ENCODE measurements around the gene DOCK2.
"Not testable (repeated sequence)": the region's sequence is repeated elsewhere in the genome, so short reads cannot be mapped to it uniquely, and the experiment has no call there.

The DOCK2 gene

DNA sequence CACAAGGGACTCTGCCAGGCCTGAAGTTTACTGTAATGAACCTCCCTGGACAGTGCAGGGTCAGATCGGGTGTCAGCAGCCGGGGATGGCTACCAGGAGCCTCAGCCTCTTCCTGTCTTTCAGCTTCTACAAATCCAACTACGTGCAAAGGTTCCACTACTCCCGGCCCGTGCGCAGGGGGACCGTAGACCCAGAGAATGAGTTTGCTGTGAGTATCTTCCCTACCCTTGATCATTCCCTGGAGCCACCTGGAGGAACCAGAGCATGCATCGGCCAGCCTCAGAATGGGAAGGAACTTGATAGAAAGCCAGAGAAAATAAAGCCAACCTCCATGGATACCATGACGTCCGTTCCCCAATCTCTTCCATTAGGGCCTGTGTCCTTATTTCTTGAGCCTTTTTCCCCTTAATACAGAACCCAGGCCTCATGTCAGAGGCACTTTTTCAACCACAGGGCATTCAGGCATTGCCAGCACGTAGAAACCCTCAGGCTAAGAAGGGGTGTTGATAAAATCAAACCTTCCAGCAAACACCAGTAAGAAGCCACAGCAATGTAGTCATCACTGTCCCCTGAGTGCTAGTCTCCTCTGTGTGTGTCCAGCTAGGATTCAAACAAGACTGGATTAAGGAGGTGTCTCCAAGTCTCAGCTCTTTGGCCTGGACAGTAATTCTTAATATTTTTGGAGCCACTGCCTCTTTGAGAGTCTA lies 419.6 kb downstream of the DOCK2 start:
- DNase-seq (ENCODE audit: low spot score), result no peak

DNA sequence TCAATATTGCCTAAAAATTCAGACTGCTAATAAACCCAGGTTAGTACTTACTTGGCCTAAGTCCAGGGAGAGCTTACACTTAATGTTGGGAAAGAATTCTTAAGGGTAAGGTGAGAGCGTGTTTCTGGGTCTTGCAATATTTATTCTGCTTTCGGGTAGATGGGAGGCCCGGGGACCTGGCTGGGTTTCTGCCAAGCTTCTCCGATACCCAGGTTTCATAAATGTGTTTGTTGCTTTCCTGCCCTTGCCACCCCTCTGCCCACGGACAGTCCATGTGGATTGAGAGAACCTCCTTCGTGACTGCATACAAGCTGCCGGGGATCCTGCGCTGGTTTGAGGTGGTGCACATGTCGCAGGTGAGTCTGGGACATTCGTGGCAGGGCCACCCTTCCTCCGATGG lies 420.2 kb downstream of the DOCK2 start:
- DNase-seq (ENCODE audit: low spot score), result no peak

DNA sequence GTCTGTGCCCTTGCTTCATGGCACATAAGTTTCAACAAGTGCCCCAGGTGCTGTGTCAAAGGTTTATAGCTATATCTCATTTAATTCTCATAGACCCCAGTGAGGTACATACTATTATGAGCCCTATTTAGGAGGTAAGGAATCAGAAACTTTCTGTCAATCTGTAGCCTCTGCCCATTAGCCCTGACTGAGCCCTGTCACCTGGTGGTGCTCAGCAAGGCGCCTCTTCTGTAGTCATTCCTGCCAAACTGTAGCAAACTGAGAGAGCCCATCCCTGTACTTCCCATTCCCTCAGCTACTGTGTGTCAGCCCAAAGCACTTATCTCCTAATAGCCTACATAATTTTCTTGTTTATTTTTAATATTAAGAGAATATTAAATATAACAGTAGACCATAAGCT lies 422.1 kb downstream of the DOCK2 start:
- DNase-seq (ENCODE audit: low spot score), result no peak

DNA sequence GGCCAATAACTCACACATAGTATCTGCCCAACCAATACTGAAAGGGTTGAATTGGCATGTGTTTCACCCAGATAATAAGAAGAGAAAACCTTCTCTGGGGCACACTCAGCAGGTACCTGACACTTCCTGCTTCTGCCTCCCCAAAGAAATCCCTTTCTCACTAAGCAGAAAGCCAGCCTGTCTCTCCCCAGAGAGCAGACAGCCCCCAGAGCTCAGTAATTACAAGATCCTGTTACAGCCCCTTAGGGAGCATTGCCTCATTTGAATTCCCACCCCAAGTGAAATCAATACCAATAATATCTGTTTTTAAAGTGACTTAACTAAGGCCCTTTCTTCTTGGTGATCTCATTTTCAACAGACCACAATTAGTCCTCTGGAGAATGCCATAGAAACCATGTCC lies 430.1 kb downstream of the DOCK2 start:
- DNase-seq (ENCODE audit: low spot score), result no peak

DNA sequence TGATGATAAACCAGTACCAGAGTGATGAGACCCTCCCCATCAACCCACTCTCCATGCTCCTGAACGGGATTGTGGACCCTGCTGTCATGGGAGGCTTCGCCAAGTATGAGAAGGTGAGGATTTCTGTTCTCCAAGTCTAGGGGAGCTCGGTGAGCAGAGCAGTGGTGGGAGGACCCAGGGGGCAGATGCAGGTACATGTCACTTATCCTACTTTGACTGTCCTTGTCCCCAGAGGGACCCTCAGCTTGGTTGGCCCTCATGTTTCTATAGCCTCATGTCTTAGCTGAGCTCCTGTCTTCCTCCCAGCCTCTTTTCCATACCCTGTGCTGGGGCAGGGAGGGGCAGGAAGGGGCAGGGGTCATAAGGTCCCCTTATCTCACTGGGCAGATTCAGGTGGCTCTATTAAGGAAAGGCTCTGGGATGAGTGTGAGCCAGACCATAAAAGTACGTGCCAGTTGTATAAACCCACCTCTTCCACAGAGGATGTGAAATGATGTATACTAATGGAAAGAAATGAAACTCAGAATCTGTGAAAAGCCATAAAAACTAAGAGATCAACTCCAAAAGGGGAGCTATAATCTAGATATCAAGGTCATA lies 430.6 kb downstream of the DOCK2 start:
- DNase-seq (ENCODE audit: low spot score), result no peak

DNA sequence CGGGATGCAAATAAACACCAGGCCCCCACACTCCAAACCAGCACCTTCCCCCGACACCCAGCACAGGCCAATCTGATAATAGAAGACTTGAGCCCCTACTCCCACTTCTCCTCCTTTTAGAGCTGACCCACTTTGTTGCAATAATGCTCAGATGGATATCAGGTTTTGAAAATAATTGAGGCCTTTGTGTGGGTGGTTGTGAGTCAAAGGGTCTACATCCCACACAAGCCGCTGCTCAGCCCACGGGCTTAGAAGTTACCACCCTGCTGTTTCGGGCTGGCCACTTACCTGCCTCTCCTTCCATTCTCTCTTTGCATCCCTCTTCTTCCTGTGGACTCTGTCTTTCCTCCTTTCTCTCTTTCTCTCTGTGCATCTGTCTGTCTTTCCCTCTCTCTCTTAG lies 432.4 kb downstream of the DOCK2 start:
- no peak for DNase-seq (ENCODE audit: low spot score)

DNA sequence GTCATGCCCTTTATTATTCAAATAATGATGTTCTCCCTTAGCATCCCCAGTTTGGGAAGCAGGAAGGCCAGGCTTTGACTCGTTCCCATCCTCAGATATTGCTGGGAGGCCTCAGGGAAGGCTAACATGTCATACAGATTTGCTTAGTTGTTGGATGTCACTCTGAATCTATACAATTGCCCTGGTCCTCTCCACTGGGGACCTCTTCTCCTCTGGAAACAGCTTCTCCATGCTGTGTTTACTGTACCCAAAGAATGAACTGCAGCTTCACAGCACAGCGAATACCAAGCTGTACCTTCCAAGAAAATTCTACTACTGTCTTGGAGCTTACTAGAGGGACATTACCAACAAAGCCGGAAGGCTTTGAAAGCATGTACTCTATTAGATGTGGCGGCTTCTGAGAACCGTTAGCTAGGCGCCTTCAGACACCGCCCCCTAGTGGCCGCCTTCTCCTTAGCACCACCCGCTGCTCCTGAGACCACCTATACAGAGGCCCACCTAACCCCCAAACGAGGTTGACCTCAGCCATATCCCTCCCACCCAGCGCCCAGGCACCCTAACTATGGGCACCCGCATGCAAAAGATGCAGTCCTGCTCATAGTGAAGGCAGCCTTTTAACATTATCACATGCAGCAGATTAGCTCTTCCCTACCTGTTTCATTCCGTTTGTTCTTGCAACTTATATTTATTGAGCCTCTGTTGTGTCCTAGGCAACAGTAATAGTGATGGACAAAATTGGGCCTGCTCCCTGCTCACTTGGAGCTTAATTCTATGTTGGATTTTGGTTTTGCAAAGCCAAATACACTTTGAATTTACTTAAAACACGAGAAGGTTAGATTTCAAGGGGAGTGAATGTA lies 433.7 kb downstream of the DOCK2 start:
- DNase-seq (ENCODE audit: low spot score), result no peak

DNA sequence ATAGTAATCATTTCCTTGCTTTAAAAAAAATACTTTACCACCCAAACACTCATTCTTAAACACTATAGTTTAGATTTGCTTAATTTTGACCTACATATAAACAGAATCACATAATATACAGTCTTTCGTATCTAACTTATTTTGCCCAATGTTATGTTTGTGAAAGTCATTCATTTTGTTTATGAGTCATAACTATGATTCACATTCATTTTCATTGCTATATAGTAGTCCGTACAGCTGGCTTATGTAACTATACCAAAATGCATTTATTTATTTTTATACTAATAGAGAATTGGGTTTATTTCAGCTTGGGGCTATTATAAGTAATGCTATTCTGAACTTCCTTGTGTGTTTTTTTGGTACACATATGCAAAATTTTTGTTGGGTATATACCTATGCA lies 434.7 kb downstream of the DOCK2 start:
- no peak for DNase-seq (ENCODE audit: low spot score)

DNA sequence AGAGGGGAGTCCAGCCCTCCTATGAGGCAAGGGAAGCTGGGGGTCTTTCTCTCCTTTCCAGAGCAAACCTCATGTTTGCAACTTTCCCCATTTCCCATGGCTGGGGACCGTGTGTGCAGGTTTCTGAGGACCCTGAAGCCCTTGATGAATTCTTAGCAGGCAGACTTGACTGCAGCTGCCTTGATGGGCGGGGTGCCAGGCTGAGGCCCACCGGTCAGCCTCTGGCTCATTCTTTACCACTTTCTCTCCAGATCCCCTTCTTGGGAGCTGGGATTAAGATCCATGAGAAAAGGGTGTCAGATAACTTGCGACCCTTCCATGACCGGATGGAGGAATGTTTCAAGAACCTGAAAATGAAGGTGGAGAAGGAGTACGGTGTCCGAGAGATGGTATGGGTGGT lies 438.6 kb downstream of the DOCK2 start:
- DNase-seq (ENCODE audit: low spot score), result no peak

DNA sequence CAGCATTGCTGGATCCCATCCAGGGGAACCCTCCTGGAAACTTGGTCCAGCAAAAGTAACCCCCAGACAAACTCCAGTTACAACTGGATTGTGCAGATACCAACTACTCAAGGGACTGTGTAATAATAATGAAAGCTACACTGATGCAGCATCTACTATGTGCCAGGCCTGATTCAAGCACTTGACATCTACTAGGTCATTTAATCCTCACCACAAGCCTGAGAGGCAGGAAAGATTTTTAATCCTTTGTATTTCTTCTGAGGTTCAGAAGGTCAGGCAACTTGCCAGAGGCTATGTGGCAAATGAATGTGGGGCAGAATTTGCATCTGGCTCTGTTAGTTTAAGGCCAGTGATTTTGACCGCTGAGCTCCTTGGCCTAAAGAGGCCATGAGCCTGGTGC lies 439.1 kb downstream of the DOCK2 start:
- DNase-seq (ENCODE audit: low spot score), result no peak

DNA sequence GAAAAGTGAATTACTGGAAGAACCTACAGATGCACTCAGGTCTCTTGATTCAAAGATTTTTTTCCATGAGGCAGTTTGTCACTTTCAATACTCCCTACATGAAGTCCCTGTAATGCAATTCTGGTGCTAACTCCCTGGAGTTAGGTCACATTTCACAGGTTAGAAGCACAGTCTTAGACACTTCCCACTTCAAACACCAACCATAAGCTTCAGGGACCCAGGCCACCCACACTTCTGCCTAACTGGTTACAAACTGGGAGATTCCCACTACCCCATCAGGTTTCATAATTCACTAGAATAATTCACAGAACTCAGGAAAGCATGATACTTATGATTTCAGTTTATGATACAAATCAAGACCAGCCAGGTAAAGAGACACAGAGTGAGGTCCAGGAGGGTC lies 439.7 kb downstream of the DOCK2 start:
- DNase-seq (ENCODE audit: low spot score), result no peak

DNA sequence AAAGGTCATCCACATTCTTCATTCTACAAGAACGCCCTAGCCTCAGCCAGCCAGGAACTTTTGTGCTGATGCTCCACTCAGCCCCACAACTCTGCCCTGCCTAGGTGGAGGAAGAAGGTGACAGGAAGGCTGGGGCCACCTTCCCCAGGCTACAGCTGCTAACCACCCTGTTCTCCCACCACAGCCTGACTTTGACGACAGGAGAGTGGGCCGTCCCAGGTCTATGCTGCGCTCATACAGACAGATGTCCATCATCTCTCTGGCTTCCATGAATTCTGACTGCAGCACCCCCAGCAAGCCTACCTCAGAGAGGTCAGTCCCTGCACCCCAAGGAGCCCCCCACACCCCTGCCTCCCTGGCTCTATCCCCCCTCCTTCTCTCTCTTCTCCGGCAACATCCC lies 440.5 kb downstream of the DOCK2 start:
- no peak for DNase-seq (ENCODE audit: low spot score)

DNA sequence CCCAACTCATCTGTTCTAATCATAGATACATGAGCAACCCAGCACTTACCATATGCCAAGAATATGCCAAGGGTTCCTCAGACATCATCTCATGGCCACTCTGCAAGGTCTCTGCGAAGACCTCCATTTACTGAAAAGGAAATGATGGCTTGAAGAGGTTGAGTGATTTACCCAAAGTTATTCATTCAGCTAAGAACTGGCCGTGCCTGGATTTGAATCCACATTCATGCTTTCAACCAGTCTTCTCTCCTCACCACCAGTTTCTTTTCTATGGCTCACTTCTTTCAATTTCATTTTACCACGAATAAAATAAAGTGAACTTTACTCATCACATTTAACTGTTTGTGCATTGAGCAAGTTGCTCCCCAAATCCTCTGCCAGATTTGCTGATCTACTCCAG lies 441.4 kb downstream of the DOCK2 start:
- DNase-seq (ENCODE audit: low spot score), result no peak

DNA sequence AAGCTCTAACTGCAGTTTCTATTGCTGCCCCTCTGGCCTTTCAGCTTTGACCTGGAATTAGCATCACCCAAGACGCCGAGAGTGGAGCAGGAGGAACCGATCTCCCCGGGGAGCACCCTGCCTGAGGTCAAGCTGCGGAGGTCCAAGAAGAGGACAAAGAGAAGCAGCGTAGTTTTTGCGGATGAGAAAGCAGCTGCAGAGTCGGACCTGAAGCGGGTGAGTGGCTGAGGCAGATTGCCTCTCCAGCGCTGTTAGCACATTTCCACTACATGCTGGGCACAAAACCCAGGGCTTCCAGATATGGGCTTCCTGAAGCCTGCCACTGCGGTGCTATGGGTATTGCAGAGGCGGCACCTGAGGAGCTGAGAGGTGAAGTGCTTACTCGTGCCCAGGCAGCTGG lies 441.9 kb downstream of the DOCK2 start:
- DNase-seq (ENCODE audit: low spot score), result no peak

DNA sequence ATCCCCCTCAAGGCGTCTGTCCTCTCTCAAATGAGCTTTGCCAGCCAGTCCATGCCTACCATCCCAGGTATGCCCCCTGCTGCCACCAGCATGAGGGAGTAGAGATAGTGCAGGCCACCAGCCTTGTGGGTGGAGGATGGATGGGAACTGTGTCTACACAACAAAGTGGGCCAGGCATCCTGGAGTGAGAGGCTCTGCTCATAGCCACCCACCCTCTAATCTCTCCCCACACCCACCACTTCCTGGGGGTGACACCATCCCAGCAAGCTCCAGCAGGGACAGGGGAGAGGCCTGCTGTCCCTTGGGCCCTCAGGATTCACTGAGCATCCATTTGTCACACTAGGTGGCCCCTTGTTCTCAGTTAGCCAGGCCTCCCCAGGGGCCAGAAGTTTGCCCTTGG lies 443.1 kb downstream of the DOCK2 start:
- DNase-seq (ENCODE audit: low spot score), result no peak

DNA sequence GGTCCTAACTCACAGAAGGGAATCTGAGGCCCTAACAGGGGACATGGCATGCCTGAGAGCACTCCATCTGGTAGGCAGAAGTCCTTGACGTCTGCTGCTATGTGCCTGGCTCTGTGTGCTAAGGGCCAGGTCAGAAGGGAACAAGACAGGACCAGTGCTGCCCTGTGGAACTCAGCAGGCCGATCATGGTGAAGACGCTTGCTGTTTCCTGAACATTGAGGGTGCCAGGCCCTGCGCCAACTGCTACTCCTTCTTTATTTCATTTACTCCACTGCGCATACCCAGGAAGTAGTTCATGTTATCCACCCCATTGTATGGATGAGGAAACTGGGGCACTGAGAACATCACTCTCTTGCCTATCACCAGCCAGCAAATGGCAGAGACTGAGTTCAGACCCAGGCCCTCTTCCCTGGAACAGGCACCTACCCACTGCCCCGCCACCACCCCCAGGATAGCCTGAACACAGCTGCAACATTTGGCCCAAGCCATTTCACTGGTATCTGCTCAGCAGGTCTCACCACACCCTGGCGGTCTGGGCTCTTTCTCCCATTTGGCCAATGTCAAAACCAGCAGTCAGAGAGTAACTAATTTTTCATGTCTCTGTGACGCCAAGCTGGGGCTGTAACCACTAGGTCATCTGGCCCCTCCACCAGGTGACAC lies 443.8 kb downstream of the DOCK2 start:
- no peak for DNase-seq (ENCODE audit: low spot score)

DNA sequence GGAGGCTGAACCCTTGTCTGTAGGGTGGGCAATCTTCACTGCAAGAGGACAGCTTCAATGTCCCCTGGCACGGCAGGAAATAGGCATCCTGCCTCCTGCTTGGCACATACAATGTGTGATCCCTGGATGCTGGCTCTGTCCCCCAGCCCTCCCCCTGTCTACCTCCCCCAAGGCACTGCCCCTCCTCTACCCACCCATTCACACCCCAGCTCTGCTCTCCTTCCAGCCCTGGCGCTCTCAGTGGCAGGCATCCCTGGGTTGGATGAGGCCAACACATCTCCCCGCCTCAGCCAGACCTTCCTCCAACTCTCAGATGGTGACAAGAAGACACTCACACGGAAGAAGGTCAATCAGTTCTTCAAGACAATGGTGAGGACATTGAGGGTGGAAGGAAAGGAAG lies 444.5 kb downstream of the DOCK2 start:
- DNase-seq (ENCODE audit: low spot score), result no peak

DNA sequence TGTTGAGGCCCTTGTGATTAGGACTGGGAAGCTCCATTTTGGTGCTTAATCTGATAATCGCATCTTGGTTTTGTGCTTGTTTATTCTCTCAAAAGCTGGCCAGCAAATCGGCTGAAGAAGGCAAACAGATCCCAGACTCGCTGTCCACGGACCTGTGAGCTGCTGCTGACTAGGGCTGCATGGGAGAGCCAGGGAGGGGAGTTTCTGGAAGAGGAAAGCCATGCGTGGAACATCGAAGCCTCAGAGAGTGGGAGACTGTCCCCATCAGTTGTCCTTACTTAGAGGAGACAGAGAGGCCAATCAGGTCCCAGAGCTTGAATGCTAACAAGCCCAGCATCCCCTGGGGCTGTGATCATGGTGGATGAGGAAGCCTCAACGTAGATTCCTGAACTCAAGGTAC lies 445.6 kb downstream of the DOCK2 start:
- DNase-seq (ENCODE audit: low spot score), result no peak

DNA sequence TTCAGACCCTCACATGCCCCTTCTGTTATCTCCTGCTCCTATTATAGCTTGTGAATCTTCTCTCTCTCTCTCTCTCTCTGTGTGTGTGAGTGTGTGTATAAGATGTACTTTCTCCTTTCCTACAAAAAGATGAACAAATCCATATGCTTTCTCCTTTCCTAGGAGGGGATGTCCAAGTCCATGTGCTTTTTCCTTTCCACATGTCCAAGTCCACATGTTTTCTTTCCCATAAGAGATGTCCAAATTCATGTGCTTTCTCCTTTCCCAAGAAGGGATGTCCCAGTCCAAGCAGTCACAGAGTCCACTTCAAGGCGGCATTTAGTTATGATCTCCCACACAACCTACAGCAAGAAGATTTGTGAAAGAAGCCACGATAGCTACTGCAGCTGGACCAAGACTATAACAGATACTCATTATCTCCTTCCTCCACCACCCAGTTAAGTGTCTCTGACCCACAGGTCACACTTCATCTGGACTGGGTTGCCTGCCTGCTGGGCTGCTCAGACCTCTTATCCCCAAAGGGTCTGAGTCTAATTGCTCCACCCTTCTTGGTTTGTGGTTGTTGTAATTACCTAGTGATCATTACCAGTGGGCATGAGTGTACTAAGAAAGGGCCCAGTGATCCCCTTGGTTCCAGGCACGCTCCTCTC lies 450.2 kb downstream of the DOCK2 start:
- DNase-seq (ENCODE audit: low spot score), result no peak

DNA sequence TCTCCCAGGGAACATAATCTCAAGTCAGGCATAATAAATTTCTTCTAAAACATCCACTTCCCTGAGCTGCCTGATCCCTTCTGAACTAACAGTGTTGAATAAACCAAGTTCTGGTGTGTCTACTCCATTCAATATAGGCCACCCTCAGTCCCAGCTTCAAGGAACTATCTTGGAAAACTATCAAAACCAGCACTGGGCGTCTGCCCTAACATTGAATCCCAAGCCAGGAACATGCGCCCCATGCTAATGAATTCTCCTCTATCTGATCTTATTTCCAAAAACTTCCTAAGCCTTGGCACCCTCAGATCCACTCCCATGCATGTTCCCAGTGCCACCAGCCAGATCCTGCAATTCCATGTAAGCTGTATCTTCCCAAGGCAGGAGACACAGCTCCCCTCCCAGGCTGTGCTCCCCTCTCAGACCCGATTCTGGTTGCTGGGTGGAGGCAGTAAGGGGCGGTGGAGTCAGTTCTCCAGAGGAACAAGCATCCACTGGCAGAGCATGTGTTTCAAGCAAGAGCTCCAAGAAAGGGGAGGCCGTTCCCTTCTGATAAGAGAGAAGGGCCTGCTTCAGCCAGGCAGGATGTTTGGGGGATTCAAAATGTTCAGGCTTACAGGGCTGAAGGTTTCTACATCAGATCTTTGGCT lies 455.5 kb downstream of the DOCK2 start:
- no peak for DNase-seq (ENCODE audit: low spot score)

DNA sequence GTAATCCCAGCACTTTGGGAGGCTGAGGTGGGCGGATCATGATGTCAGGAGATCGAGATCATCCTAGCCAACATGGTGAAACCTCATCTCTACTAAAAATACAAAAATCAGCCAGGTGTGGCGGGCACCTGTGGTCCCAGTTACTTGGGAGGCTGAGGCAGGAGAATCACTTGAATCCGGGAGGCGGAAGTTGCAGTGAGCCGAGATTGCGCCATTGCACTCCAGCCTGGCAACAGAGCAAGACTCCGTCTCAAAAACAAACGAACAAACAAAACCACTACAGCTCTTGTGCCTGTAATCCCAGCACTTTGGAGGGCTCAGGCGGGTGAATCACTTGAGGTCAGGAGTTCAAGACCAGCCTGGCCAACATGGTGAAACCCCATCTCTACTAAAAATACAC lies 457.3 kb downstream of the DOCK2 start:
- DNase-seq (ENCODE audit: low spot score), result not testable (repeated sequence)

DNA sequence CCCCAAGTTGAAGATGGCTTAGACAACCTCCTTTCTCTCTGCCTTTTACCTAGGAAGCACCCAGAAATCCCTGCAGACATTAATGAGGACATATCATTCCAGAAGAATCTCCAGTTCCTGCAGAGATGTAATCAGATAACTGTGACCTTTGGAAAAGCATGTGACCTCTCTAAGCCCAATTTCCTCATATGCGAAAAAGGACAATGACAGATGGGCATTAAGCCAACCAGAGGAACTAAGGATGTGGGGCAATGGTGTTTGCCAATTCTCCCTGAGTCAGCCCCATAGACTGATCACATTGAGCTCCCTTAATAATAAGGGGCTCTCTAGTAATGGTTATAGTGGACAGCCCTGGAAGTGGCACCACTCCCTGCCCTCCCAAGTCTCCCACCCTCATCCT lies 458.6 kb downstream of the DOCK2 start:
- DNase-seq (ENCODE audit: low spot score), result no peak
